Activated CD8-positive, alpha-beta memory T cell treated with anti-CD3 and anti-CD28 coated beads for 36 hours (primary cell): ENCODE measurements around the gene MYO6. TPM values are rescaled to one million over a fixed set of nuclear protein-coding genes. Genes with fewer than 3 reads are reported as not detected.
"Not testable (repeated sequence)": the region's sequence is repeated elsewhere in the genome, so short reads cannot be mapped to it uniquely, and the experiment has no call there.

Experiments
- CTCF ChIA-PET: fragments of 350-600 bp; sonication (Branson Sonifier 250); formaldehyde crosslinking; loops from one replicate; lab custom pipeline; 2021; ENCODE audit warnings: antibody characterized with exemption; lab: Charles Lee
- POLR2A ChIA-PET: fragments of 350-600 bp; sonication (Branson Sonifier 250); formaldehyde crosslinking; loops from one replicate; lab custom pipeline; 2021; ENCODE audit warnings: antibody characterized with exemption; lab: Charles Lee
- total RNA-seq, 2 experiments: library from RNA; stranded (reverse); gene quantifications; one replicate each; pipeline ENCODE4 v1.2.3, GENCODE V29; 2021

Gene MYO6
- total RNA-seq, 2 experiments from 2014 or later, result 4.9 to 5.8 TPM

DNA sequence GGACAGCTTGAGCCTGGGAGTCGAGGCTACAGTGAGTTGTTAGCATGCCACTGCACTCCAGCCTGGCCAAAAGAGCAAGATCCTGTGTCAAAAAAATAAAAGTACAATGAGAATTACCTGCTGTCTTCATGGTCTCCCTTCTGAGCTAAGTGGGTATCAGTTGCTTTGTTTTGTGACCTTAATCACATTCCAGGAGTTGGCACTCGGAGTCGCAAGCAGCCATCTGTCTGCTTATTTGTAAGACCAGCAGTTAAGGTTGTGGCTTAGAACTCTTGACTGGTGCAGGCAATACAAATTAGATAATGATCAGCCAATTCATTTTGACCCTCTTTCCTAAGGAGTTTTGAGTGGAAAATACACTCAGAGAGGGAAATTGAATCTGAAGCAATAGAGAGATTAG lies 114.0 kb downstream of the MYO6 start:
- ChIA-PET CTCF (no interaction called here), POLR2A (no interaction called here)

DNA sequence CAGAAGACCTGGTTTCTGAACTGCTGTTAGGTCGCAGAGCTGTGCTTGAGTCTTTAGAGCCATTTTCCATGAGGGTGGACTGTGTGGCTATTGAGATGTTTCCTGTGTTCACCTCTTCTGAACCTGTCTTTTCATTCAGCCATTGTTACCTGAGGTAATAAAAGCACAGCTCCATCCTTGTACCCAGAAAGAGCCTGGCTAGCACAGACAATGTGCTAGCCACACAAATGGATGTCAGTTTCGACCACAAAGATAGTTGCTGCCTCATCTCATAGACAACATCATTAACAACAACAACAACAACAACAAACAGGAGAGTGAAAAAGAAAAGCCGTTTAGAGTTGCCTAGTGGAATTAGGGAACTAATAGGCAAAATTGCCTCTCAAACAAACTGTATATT lies 114.7 kb downstream of the MYO6 start:
- CTCF ChIA-PET, result no interaction called here
- POLR2A ChIA-PET, result no interaction called here

DNA sequence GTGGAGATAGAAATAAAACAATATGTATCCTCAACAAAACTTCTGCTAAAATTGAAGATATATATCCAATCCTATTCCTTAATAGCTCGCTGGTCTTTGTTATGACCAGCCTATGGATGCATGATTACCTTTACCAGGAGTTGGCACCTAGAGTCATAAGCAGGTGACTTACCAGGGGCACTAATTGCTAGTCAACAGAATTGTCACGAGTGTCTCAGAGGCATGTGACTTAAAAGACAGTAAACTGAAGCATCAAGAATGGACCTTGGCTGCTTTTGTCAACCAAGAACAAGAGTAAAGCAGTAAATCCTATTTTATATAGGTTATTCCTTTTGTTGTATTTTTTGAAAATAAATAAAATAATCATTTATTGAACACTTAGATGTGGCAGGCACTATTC lies 115.4 kb downstream of the MYO6 start:
- CTCF ChIA-PET, result no interaction called here

GRCh38 chr6:75870389-75870788 lies 121.3 kb downstream of the MYO6 start:
- ChIA-PET CTCF (no interaction called here), POLR2A (no interaction called here)

More for the DNA sequence above, 115.4 kb downstream of the MYO6 start:
- POLR2A ChIA-PET, result no interaction called here

DNA sequence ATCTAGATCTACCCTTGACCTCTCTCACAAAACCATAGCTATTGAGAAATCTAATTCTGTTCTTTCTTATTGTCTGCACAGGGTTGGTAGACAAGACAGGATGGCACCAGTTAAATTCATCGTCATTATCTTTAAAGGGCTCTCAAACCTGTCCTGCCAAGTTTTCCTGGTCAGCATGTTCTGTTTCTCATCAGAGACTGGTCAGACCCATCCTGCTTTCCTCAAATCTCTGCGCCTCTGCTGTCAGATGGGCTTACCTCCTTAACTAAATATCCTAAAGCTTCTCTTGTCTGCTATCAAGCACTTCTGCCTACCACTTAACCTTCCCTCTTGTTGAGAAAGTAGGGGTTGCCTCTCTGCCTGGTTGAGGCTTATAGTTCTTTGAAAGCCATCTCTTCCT lies 125.2 kb downstream of the MYO6 start:
- ChIA-PET CTCF (no interaction called here), POLR2A (interaction anchor here (0.6 kb wide), 1 partner anchor 1838 kb away, joined by 6 read pairs; no protein-coding TSS in a partner anchor)

- ChIA-PET CTCF (no interaction called here), POLR2A (no interaction called here)
These were observed 127.1 kb downstream of the MYO6 start for GRCh38 chr6:75876152-75876551.

DNA sequence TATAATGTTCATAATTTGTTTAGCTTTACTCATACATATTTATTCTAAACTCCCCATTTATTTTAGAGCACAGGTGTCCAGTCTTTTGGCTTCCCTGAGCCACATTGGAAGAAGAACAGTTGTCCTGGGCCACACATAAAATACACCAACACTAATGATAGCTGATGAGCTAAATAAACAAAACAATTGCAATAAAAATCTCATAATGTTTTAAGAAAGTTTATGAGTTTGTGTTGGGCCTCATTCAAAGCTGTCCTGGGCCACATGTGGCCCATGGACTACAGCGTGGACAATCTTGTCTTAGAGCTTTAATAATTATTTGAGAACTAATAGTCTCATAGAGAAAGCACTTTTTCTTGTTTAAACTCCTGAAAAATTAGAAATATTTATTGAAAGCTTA lies 131.3 kb downstream of the MYO6 start:
- POLR2A ChIA-PET, result no interaction called here
- CTCF ChIA-PET, result interaction anchor here (1.1 to 2.7 kb wide), 2 partner anchors 10 to 13 kb away, joined by 3 to 7 read pairs; no protein-coding TSS in a partner anchor

- ChIA-PET CTCF (interaction anchor here (2.0 kb wide), 1 partner anchor 11 kb away, joined by 7 read pairs; no protein-coding TSS in a partner anchor), POLR2A (no interaction called here)
These were observed 133.7 kb downstream of the MYO6 start for GRCh38 chr6:75882734-75883133.

DNA sequence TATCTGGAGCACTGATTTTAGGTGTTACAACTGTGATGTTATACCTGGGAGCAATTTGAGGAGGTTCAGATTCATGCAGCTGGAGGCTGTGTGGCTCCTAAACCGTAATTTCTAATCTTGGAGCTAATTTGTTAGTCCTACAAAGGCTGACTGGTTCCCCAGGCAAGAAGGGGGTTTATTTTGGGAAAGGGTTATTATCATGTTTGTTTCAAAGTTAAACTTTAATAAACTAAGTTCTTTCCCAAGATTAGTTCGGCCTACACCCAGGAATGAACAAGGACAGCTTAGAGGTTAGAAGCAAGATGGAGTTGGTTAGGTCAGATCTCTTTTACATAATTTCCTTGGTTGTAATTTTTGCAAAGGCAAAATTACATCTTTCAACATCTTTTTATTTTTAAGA lies 135.8 kb downstream of the MYO6 start:
- POLR2A ChIA-PET, result no interaction called here
- CTCF ChIA-PET, result interaction anchor here (2.0 kb wide), 1 partner anchor 9 kb away, joined by 7 read pairs; no protein-coding TSS in a partner anchor

- ChIA-PET CTCF (interaction anchor here (1.3 to 2.4 kb wide), 4 partner anchors 9 to 1490 kb away, joined by 3 to 8 read pairs (median 7); no protein-coding TSS in a partner anchor), POLR2A (interaction anchor here (0.6 kb wide), 1 partner anchor 240 kb away, joined by 12 read pairs; no protein-coding TSS in a partner anchor)
These were observed 143.3 kb downstream of the MYO6 start for GRCh38 chr6:75892384-75892783.

- POLR2A ChIA-PET, result interaction anchor here (0.6 kb wide), 1 partner anchor 240 kb away, joined by 12 read pairs; no protein-coding TSS in a partner anchor
- CTCF ChIA-PET, result interaction anchor here (1.3 to 2.4 kb wide), 5 partner anchors 10 to 1489 kb away, joined by 3 to 8 read pairs (median 7); no protein-coding TSS in a partner anchor
These were observed 144.2 kb downstream of the MYO6 start for GRCh38 chr6:75893058-75893775.

- ChIA-PET CTCF (interaction anchor here (1.5 to 2.4 kb wide), 4 partner anchors 10 to 53 kb away, joined by 4 to 8 read pairs (median 7); no protein-coding TSS in a partner anchor), POLR2A (no interaction called here)
These were observed 144.7 kb downstream of the MYO6 start for GRCh38 chr6:75893776-75894152.

GRCh38 chr6:75896526-75896925 lies 147.5 kb downstream of the MYO6 start:
- POLR2A ChIA-PET, result no interaction called here
- CTCF ChIA-PET, result no interaction called here

DNA sequence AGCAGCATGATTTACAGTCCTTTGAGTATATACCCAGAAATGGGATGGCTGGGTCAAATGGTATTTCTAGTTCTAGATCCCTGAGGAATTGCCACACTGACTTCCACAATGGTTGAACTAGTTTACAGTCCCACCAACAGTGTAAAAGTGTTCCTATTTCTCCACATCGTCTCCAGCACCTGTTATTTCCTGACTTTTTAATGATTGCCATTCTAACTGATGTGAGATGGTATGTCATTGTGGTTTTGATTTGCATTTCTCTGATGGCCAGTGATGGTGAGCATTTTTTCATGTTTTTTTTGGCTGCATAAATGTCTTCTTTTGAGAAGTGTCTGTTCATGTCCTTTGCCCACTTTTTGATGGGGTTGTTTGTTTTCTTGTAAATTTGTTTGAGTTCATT lies 151.2 kb downstream of the MYO6 start:
- CTCF ChIA-PET, result not testable (repeated sequence)

GRCh38 chr6:75905129-75905528 lies 156.1 kb downstream of the MYO6 start:
- CTCF ChIA-PET, result not testable (repeated sequence)

More for the DNA sequence above, 151.2 kb downstream of the MYO6 start:
- POLR2A ChIA-PET, result not testable (repeated sequence)

GRCh38 chr6:75906871-75907270 lies 157.8 kb downstream of the MYO6 start:
- ChIA-PET POLR2A (no interaction called here), CTCF (no interaction called here)

More at GRCh38 chr6:75905129-75905528, 156.1 kb downstream of the MYO6 start:
- POLR2A ChIA-PET, result not testable (repeated sequence)

- CTCF ChIA-PET, result no interaction called here
These were observed 158.4 kb downstream of the MYO6 start for GRCh38 chr6:75907444-75907843.

DNA sequence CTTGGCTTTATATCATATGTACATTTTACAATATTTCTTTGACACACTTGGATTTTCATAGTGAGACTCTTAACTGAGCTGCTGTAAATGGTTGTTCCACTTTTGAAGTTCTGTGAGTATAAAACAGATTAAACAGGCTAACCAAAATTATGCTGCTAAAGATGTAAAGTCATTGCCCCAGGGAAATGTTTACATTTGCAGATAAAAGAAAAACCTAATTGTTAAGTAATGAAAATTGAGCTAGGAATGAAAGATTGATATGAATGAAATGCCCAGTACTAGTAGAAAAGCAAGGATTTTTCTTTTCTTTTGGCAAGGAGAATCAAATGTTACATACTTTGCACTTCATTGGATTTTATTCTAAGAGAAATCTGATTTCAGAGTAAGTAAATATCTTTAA lies 164.0 kb downstream of the MYO6 start:
- CTCF ChIA-PET, result no interaction called here
- POLR2A ChIA-PET, result no interaction called here

More at GRCh38 chr6:75907444-75907843, 158.4 kb downstream of the MYO6 start:
- POLR2A ChIA-PET, result no interaction called here

- ChIA-PET CTCF (no interaction called here), POLR2A (no interaction called here)
These were observed 173.2 kb downstream of the MYO6 start for GRCh38 chr6:75922226-75922625.

DNA sequence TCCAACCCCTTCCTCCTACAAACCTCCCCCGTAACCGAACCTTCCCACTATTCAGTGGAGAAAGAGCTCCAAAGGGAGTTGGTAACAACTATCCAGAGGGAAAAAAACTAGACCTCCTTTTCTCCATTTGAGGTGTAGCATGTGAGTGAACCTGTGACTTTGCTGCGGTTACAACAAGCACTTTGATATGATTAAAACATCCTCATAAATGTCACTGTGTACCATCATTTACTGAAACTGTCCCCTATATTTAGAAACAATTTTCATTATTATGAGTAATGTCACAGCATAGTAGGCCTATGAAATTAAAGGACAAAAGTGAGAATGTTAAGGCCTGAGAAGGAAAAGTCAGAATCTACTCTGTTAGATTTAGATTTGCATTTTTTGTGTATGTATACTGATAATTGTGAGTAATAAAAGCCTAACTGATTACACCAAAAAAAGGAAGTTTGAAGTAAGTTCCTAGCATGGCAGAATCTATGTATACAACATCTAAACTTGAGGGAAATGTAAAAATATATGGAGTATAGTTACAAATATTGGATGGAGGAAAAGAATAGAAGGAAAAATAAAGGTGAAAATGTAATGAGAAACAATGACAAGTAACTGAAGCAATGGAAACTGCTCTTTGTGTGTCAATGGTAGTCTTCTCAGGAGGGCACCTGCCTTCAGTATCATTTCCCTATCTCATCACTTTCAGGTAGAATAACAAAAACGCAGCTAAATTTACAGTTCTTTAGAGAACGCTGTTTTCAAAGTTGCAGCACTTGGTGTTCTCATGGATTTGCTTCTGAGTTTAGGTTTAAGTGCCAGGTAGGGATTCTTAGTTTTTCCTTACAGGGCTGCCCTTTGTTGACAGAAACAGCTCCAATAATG lies 177.5 kb downstream of the MYO6 start:
- ChIA-PET POLR2A (no interaction called here), CTCF (no interaction called here)
